ENCODE results near the gene CEP20.
A peak's percentile ranks its signal among the peaks of the same experiment; 100 is the strongest.

CEP20 gene

DNA sequence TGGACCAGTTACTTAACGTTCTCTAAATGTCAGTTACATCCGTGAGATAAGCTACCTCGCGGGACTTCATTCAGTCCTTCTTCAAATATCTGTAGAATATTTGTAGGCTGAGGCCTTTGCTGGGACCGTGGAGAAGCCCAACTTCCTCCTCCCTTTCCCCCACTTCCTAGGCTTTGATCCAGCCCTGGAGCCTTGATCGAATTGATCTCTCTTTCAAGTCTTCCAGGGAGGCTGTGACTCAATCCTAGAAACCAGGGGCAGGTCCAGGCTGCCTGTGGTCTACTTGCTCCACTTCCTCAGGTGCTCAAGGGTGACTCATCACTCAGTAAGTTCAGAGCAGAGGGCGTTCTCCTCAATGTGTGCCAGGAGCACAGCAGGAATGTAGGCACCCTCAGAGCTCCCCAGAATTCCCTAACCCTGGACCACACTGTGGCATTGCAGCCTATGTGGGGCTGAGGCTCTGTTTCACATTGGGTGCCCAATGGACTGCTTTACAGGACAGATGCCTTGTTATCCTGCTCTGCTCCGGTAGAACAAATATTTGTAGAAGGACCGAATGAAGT, 11.2 kb upstream of the CEP20 start:
- no peak overlapping the region for H3K4me3 ChIP-seq (ENCODE audit: low read depth, low read length)
- DNase-seq (ENCODE audit: low read depth), result peak; percentile 46

DNA sequence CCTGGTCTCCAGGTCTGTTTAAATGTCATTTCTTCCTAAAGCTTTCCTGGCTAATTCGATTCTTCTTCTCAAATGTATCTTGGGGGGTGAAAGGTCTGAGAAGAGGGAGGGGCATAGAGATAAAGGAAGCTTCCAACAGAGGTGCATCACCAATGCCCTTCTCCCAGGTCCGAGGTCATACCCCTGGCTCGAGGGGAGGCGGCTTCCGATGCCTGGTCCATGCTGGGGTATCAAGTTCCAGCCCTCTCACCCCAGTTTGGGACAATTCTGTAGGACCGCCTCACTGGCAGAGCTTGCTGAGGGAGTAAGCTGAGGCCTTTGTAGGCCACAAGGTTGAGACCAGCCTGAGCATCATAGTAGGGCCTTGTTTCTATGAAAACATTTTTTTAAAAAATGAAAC, 10.3 kb upstream of the CEP20 start:
- no peak overlapping the region for H3K4me3 ChIP-seq (ENCODE audit: low read depth, low read length)
- DNase-seq (ENCODE audit: low read depth), result no peak

DNA sequence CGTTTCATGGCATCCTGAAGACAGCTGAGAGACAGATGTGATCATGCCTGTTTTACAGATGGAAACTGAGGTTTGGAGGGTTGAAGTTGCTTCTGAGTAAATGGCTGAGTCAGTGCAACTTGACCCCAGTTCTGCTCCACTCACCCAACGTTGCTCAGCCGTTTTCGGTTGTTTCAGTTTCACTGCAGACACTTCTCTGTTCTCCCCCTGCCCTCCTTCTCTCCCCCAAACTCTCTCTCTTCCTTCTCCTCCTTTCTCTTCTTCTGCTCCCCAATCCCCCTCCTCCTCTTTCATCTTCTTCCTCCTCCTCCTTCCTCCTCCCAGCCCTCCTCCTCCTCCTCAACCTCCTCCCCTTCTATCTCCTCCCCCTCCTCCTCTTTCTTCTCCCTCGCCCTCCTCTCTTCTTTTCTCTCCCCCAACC, 9.4 kb upstream of the CEP20 start:
- DNase-seq (ENCODE audit: low read depth), result peak; percentile 12
- H3K4me3 ChIP-seq (ENCODE audit: low read depth, low read length), result no peak overlapping the region

DNA sequence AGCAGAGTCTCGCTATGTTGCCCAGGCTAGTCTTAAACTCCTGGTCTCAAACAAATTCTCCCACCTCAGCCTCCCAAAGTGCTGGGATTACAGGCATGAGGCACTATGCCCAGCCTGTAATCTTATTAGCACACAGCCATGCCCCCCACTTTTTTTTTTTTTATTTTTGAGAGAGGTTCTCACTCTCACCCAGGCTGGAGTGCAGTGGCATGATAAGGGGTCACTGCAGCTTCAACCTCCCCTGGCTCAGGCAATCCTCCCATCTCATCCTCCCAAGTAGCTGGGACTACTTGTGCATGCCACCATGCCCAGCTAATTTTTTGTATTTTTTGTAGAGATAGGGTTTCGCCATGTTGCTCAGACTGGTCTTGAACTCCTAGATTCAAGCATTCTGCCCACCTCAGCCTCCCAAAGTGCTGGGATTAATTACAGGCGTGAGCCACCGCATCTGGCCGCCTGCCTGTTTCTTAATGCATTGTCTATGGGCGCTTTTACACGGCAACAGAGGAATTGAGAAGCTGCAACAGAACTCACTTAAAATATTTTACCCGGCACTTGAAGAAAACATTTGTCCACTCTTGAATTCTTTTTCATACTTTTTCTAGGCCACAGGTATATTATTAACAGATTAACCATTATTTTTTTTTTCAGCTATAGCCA, 8.8 kb upstream of the CEP20 start:
- no peak for DNase-seq (ENCODE audit: low read depth)
- no peak overlapping the region for H3K4me3 ChIP-seq (ENCODE audit: low read depth, low read length)

DNA sequence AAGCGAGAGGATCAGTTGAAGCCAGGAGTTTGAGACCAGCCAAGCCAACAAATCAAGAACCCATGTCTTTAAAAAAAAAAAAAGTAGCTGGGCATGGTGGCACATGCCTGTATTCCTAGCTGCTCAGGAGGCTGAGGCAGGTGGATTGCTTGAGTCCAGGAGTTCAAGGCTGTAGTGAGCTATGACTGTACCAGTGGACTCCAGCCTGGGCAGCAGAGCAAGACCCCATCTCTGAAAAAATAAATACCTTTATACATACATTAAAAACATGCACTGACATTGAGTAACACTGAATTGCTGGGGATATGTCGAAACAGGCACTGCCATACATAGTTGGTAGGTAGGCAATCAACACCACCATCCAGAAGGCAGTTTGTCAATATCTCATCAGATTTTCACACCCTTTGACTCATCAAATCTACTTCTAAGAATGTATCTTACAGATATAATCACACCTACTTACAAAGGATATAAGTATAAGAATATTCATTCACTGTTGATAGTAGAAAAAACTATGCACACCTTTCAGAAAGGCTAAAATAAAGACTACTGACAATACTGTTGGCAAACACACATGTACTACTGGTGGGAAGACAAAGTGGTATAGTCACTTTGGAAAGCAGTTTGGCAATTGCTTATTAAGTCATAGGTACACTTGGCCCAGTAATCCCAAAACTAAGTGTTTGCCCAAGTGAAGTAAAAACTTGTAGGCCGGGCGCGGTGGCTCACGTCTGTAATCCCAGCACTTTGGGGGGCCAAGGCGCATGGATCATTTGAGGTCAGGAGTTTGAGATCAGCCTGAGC, 6.4 kb upstream of the CEP20 start:
- no peak overlapping the region for H3K4me3 ChIP-seq (ENCODE audit: low read depth, low read length)
- DNase-seq (ENCODE audit: low read depth), result no peak

DNA sequence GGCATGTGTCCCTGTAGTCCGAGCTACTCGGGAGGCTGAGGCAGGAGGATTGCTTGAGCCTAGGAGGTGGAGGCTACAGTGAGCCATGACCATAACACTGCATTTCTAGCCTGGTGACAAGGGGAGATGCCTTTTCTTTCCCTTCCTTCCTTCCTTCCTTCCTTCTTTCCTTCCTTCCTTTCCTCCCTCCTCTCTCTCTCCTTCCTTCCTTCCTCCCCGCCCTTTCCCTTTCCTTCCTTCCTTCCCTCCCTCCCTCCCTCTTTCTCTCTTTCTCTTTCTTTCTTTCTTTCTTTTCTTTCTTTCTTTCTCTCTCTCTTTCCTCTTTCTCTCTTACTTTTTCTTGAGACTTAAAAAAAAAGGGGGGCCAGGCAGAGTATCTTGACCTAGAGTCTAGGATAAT, 3.1 kb upstream of the CEP20 start:
- H3K4me3 ChIP-seq (ENCODE audit: low read depth, low read length), result no peak overlapping the region
- DNase-seq (ENCODE audit: low read depth), result no peak

DNA sequence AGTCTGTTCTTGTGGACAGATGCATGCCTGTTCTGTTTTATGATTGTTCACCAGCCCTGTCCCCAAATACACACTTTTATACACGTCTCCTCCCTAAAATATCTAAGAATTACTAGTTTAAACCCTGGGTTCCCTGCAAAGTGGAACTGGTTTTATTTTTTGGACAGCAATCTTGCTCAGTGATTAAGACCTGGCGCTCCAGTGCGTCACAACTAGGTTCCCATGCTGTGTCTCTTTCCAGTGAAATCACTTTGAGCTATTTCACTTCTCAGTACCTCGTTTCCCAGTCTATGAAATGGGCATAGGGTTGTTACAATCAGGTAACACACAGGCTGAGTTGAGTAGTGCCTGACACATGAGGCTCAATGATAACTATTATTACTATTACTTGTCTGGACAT, 1.1 kb downstream of the CEP20 start:
- DNase-seq (ENCODE audit: low read depth), result no peak
- peak overlapping the region; percentile 62 for H3K4me3 ChIP-seq (ENCODE audit: low read depth, low read length)

DNA sequence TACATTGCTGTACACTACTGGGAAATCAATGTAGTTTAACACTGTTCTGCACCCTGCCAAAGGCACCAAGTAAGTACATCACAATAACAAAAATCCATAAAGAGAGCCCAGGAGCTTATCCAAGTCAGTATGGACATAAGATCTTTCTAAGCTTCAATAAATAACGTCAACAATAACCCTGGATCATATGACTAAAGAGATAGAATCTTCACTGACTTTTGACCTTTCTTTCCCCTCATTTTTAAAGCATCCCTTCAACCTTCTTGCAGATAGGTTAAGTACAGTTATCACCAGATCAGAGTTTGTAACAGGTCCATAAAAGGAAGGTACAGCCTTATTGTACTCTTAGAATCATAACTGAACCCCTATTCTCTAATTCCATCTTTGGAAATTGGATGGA, 2.3 kb downstream of the CEP20 start:
- no peak overlapping the region for H3K4me3 ChIP-seq (ENCODE audit: low read depth, low read length)
- DNase-seq (ENCODE audit: low read depth), result no peak

DNA sequence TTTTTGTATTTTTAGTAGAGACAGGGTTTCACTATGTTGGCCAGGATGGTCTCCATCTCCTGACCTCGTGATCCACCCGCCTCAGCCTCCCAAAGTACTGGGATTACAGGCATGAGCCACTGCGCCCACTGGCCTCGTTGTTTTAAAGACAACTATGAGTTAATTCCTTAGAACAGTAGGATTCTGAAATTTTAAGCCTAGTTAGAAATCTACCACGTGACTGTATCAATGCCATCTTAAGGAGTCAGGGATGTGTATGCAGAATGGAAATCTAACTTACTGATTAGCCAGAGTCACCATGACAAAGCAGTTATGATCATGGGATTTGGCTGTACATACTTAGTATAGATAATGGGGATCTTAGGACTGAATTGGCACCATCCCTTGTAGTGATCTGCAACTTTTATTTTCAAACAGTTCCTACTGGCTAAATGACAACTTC, 2.8 kb downstream of the CEP20 start:
- DNase-seq (ENCODE audit: low read depth), result no peak

DNA sequence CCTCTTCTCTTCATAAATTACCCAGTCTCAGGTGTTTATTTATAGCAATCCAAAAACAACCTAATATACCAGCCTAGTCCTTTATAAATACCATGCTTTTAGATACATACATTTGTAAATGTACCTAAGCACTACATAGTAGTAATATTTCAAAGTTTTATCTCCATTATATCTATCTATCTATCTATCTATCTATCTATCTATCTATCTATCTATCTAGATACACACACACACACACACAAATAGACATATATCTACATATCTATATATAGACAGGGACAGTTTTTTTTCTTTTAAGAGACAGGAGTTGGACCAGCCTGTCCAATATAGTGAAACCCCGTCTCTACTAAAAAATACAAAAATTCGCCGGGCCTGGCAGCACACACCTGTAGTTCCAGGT, 5.8 kb downstream of the CEP20 start:
- H3K4me3 ChIP-seq (ENCODE audit: low read depth, low read length), result no peak overlapping the region
- DNase-seq (ENCODE audit: low read depth), result no peak

More for the DNA sequence above, 2.8 kb downstream of the CEP20 start:
- H3K4me3 ChIP-seq (ENCODE audit: low read depth, low read length), result no peak overlapping the region

DNA sequence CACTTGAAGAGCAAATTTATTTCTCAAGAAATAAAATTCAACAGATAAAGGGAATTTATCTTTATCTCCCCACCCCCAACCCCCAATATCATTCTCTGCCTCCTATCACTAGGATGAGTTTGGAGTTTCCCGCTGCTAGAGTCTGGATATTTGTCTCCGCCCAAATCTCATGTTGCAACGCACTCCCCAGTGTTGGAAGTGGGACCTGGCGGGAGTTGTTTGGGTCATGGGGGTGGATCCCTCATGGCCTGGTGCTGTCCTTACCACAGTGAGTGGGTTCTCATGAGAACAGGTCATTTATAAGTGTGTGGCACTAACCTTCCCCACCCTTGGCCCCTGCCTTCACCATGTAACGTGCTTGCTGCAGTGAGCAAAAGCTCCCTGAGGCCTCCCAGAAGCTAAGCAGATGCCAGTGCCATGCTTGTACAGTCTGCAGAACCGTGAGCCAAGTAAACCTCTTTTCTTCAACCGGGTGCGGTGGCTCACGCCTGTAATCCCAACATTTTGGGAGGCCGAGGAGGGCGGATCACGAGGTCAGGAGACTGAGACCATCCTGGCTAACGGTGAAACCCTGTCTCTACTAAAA, 6.5 kb downstream of the CEP20 start:
- no peak overlapping the region for H3K4me3 ChIP-seq (ENCODE audit: low read depth, low read length)
- DNase-seq (ENCODE audit: low read depth), result no peak

DNA sequence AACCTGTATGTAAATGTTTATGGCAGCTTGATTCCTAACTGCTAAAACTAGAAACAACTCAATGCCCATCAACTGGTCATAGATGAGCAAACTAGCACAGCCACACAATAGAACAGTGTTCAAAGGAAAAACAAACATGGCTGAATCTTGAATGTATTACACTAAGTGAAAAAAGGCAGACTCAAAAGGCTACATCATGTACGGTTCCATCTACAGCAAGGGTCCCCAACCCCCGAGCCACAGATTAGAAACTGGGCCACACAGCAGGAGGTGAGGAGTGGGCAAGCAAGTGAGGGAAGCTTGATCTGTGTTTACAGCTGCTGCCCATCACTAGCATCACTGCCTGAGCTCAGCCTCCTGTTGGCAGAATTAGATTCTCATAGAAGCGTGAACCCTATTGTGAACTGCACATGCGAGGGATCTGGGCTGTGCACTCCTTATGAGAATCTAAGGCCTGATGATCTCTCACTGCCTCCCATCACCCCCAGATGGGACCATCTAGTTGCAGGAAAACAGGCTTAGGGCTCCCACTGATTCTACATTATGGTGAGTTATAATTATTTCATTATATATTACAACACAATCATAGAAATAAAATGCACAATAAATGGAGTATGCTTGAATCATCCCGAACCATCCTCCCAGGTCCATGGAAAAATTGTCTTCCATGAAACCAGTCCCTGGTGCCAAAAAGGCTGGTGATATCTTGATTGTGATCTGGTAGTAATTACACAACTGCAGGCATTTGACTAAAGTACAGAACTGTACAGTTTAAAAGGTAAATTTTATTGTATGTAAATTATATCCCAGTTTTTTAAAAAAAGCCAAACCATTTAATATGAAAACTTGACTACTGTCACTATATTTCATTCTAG, 7.7 kb downstream of the CEP20 start:
- no peak for DNase-seq (ENCODE audit: low read depth)
- H3K4me3 ChIP-seq (ENCODE audit: low read depth, low read length), result no peak overlapping the region

DNA sequence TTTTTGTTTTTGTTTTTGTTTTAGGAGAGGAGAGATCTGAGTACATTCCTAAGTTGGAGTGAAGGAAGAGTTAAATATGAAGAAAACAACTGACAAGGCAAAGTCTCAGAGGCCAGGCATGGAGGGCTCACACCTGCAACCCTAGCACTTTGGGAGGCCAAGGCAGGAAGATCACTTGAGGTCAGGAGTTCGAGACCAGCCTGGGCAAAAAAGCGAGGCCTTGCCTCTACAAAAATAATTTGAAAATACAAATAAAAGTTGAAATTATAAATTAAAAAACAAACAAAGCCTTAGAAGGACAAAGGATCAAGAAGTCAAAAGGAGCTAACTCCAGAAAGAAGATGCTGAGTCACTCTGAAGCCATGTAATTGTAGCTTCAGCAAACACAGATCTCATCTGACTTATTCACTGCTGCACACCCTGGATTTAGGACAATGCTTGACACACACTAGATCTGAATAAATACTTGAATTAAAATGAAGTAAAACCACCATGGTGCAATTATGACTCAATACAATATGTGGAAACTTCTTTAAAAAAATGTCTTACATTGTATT, 9.1 kb downstream of the CEP20 start:
- DNase-seq (ENCODE audit: low read depth), result peak; percentile 88

DNA sequence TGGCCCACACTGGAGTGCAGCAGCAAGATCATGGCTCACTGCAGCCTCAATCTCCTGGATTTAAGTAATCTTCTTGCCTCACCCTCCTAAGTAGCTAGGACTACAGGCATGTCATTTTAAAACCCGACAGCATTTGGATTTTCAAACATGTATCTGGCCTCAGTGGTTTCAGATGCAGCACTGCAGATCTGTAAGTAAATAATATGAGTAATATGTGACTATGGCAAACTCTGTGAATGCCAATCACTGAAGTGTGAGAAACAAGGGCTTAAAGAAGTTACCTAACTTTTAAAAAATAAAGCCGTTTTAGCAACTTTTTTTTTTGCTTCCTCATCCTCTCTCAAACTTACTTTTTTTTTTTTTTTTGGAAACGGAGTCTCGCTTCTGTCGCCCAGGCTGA, 11.9 kb downstream of the CEP20 start:
- H3K4me3 ChIP-seq (ENCODE audit: low read depth, low read length), result no peak overlapping the region
- DNase-seq (ENCODE audit: low read depth), result no peak

More for the DNA sequence above, 9.1 kb downstream of the CEP20 start:
- H3K4me3 ChIP-seq (ENCODE audit: low read depth, low read length), result no peak overlapping the region

DNA sequence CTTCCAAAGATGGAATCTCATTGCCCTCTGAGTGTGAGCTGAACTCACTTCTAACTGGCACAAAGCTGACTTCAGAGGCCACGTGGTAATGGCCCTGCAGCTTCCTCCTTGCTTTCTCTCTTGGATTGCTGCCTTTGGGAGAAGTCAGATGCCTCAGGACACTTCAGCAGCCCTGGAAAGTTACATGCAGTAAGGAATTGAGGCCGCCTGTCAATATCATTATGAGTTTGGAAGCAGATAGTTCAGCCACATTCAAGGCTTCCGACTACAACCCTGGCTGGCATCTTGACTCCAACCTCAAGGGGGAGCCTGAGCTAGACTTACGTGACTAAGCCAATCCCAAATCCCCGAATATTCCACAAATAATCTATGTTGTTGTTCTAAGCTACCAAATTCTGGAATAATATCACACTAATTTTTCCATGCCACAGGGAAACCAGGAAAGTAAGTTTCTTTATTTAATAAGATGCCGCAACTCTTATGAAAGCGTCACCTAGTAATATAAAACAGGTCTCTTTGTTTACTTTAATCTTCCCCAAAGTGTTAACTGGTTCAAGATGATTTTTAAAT, 13.6 kb downstream of the CEP20 start:
- DNase-seq (ENCODE audit: low read depth), result peak; percentile 24

DNA sequence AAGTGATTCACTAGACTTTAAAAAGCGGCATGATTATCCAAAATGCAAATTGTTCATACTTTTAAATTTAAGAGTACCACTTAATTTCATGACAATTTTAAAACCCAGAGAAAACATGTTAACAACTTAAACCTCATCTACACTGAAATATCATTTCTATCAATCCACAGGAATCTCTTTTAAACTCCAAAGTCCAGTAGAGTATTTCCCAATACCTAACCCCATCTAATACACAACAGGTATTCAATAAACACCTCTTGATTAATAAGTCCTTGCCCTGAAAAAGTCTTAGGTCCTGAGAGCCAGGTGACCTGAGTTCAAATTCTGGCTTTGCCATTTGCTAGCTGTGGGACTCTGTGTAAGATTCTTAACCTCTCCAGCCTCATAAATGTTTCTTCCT, 14.7 kb downstream of the CEP20 start:
- DNase-seq (ENCODE audit: low read depth), result no peak
- no peak overlapping the region for H3K4me3 ChIP-seq (ENCODE audit: low read depth, low read length)

More for the DNA sequence above, 13.6 kb downstream of the CEP20 start:
- H3K4me3 ChIP-seq (ENCODE audit: low read depth, low read length), result no peak overlapping the region

DNA sequence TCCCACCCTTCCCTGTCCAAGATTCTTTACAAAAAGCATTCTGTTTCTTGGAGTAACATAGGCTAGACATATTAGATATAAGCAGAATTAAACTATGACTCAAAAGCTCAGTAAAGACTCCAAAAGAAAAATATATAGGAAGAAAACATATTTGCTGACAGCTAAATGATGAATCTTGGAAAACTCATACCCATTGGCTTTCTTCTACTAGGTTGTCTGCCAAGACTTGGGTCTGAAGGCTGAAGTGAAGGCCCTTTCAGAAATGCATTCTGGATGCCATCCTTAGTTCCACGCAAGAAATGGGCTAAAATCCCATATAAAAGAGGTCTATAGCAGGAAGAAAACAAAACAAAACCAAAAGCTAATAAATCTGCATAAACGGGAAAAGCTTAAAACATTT, 15.1 kb downstream of the CEP20 start:
- DNase-seq (ENCODE audit: low read depth), result no peak

DNA sequence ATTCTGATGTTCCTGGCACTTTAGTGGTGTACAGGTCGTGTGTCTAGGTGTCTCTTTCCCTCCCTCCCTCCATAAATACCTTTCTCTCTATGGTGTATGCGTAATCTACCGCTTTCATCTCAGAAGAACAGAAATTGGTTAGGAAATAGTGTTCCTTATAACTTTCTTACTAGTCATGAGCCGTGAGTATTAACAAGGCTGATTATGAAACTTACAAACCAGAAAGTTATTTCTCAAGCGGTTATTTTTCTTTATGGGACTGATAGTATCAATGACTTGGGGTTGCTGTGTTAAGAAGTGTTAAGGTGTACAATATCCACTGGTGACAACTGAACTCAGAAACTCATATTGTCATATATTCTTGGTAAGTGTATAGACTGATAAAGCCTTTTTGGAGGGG, 18.4 kb downstream of the CEP20 start:
- no peak overlapping the region for H3K4me3 ChIP-seq (ENCODE audit: low read depth, low read length)
- DNase-seq (ENCODE audit: low read depth), result no peak

More for the DNA sequence above, 15.1 kb downstream of the CEP20 start:
- no peak overlapping the region for H3K4me3 ChIP-seq (ENCODE audit: low read depth, low read length)

DNA sequence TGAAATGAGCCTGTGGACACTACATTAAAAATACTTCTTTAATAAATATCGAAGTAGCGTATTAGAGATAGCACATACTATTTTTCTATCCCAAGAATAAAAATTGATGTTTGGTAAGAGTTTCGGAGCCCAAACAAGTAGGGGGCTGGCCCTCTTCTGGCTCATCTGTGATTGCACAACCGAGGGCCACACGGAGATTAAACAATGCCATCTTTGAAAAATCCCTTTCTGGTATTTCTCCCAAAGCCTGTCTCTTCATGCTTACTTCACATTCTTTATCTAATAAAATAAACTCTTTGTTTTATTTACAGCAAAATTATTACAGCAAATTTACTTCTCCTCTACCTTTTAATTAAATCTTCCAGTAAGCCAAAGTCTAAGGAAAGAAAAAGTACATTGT, 22.0 kb downstream of the CEP20 start:
- no peak for DNase-seq (ENCODE audit: low read depth)

More for the DNA sequence above, 22.0 kb downstream of the CEP20 start:
- no peak overlapping the region for H3K4me3 ChIP-seq (ENCODE audit: low read depth, low read length)

Measured in skeletal muscle cell (primary cell).